Panc1 (cell line): ENCODE results near the gene UNC45B. TPM values are rescaled to one million over a fixed set of nuclear protein-coding genes. Genes with fewer than 3 reads are reported as not detected.

Experiments used
- ATAC-seq: fragments of 200-7000 bp; cut with Tn5 transposase; 2 replicates; pipeline ENCODE4 v1.9.1; 2020; ENCODE audit warnings: mild to moderate bottlenecking, moderate library complexity
- BruUV-seq: library from RNA; stranded (reverse); fragments of 400-500 nt; replicated peaks from 2 replicates; lab custom pipeline; 2021; lab: Mats Ljungman, UMichigan
- CTCF ChIA-PET: fragments of 300-600 bp; sonication (Branson Sonifier 250); formaldehyde crosslinking; loops from one replicate; lab custom pipeline; 2022; ENCODE audit warnings: antibody characterized with exemption; lab: Charles Lee
- POLR2A ChIA-PET: fragments of 300-600 bp; sonication (Branson Sonifier 250); formaldehyde crosslinking; loops from one replicate; lab custom pipeline; 2022; ENCODE audit warnings: antibody characterized with exemption; lab: Charles Lee
- DNase-seq: peaks from one replicate; pipeline ENCODE4 v3.0.0-alpha.2; 2010; ENCODE audit warnings: low read depth, low spot score
- H3K27ac ChIP-seq: 2 replicates; pipeline ENCODE4 v1.5.1; 2011; ENCODE audit warnings: mild to moderate bottlenecking, low read length, inconsistent platforms
- H3K27me3 ChIP-seq: fragments of 200-500 bp; sonication (Bioruptor generic); 2 replicates; pipeline ENCODE4 v1.6.0; 2014; ENCODE audit warnings: low read length, inconsistent platforms; ENCODE audit not compliant: control insufficient read depth, insufficient read depth
- H3K36me3 ChIP-seq: fragments of 200-500 bp; sonication (Bioruptor generic); 2 replicates; pipeline ENCODE4 v1.5.1; 2014; ENCODE audit warnings: inconsistent platforms, mild to moderate bottlenecking, low read length, moderate library complexity; ENCODE audit not compliant: control insufficient read depth, insufficient read depth
- H3K4me1 ChIP-seq: 2 replicates; pipeline ENCODE4 v1.5.1; 2011; ENCODE audit warnings: inconsistent platforms, mild to moderate bottlenecking, low read length, moderate library complexity; ENCODE audit not compliant: control insufficient read depth, insufficient read depth
- H3K4me3 ChIP-seq, 2 experiments: 2 replicates each; pipeline ENCODE4 v1.5.1; 2011 to 2012; ENCODE audit warnings: low read depth in 2 of 2, low read length in 2 of 2, mild to moderate bottlenecking in 2 of 2, inconsistent platforms in 1 of 2, moderate library complexity in 1 of 2
- H3K9me3 ChIP-seq: fragments of 200-500 bp; sonication (Bioruptor generic); 2 replicates; pipeline ENCODE4 v1.5.1; 2014; ENCODE audit warnings: low read depth, mild to moderate bottlenecking, inconsistent platforms, low read length, moderate library complexity; ENCODE audit not compliant: control insufficient read depth, insufficient read depth
- POLR2AphosphoS5 ChIP-seq: IDR thresholded peaks from 2 replicates; pipeline ENCODE4 v1.6.1; 2012; ENCODE audit warnings: mild to moderate bottlenecking, low read depth, low read length, moderate library complexity
- REST ChIP-seq, 2 experiments: IDR thresholded peaks; 2 replicates each; pipeline ENCODE4 v1.6.1; 2011 to 2012; ENCODE audit warnings: low read depth in 2 of 2, control low read depth in 1 of 2, low read length in 1 of 2, mild to moderate bottlenecking in 1 of 2, moderate library complexity in 1 of 2; ENCODE audit not compliant: insufficient read depth in 1 of 2
- SIN3A ChIP-seq: IDR thresholded peaks from 2 replicates; pipeline ENCODE4 v1.6.1; 2012; ENCODE audit warnings: low read depth, mild to moderate bottlenecking, low read length, moderate library complexity, borderline replicate concordance; ENCODE audit not compliant: insufficient read depth
- TCF7L2 ChIP-seq: IDR thresholded peaks from 2 replicates; pipeline ENCODE4 v1.6.1; 2011; ENCODE audit warnings: mild to moderate bottlenecking, low read depth, low read length, inconsistent platforms
- in situ Hi-C: cut with HindIII; loops from 2 replicates; pipeline ENCODE4 v1.10.0; 2016; ENCODE audit warnings: low sequenced_read_pairs, low pct_unique_long_range_greater_than_20kb
- intact Hi-C: fragments of 100-400 bp; cut with micrococcal nuclease; formaldehyde crosslinking; loops from one replicate; pipeline ENCODE4 v1.10.0; 2022; ENCODE audit not compliant: unreplicated experiment
- total RNA-seq: library from RNA; stranded (reverse); gene quantifications from one replicate; pipeline ENCODE4 v1.2.1, GENCODE V29; 2021; ENCODE audit not compliant: unreplicated experiment
- TF ChIP-seq, protein P1 (sequence below): fragments of 450-650 bp; IDR thresholded peaks from 2 replicates; pipeline ENCODE4 v1.5.1; 2017; ENCODE audit warnings: mild to moderate bottlenecking

Gene UNC45B
- total RNA-seq, 1 experiment from 2014 or later, result not detected

- H3K27me3 ChIP-seq, result peaks cover 4% of the 10 kb centered on the region; the same call in 1 of the 2 replicates
- no peak overlapping the region for H3K4me3 ChIP-seq
- CTCF ChIA-PET, result no interaction called here
- H3K9me3 ChIP-seq, result no peaks in the 10 kb centered on the region
- DNase-seq (no peak), ATAC-seq (no peak)
- POLR2A ChIA-PET, result no interaction called here
- no peaks in the 10 kb centered on the region for H3K36me3 ChIP-seq
- TF ChIP-seq, protein P1, sequence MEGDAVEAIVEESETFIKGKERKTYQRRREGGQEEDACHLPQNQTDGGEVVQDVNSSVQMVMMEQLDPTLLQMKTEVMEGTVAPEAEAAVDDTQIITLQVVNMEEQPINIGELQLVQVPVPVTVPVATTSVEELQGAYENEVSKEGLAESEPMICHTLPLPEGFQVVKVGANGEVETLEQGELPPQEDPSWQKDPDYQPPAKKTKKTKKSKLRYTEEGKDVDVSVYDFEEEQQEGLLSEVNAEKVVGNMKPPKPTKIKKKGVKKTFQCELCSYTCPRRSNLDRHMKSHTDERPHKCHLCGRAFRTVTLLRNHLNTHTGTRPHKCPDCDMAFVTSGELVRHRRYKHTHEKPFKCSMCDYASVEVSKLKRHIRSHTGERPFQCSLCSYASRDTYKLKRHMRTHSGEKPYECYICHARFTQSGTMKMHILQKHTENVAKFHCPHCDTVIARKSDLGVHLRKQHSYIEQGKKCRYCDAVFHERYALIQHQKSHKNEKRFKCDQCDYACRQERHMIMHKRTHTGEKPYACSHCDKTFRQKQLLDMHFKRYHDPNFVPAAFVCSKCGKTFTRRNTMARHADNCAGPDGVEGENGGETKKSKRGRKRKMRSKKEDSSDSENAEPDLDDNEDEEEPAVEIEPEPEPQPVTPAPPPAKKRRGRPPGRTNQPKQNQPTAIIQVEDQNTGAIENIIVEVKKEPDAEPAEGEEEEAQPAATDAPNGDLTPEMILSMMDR, result no peak
- TF ChIP-seq POLR2AphosphoS5 (no peak), TCF7L2 (no peak), REST (IDR thresholded peaks at IDR 0.05; ENCODE audit: insufficient read depth in 1 of 2, low read depth in 2 of 2, low read length in 1 of 2) (no peak), SIN3A (no peak)
- H3K27ac ChIP-seq, result no peak overlapping the region
- intact Hi-C loops (no loop called here), in situ Hi-C loops (no loop called here)
- no TSS peak for BruUV-seq
- H3K4me1 ChIP-seq, result peaks cover 3% of the 10 kb centered on the region; the same call in 1 of the 2 replicates
Observed at GRCh38 chr17:35236821-35237220, 89.2 kb downstream of the UNC45B start.

DNA sequence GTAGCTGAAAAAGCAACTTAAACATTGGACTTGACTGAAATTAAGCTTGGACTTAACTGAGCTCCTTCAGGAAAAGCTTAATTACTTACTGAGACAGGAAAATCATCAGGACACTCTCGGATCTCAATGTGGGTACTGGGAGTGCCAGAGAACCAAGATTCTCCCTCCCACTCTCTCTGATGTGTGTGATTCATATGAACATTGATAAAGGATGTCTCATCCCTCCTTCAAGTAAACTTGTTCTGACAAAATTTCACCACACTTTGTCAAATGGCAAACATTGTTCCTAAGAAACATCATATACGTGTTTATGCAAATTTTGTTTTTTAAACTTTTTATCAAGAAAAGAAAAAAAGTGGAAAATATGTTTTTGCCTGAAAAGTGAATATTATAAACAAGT, 91.2 kb downstream of the UNC45B start:
- DNase-seq, result no peak
- intact Hi-C loops, result no loop called here

More for the DNA sequence above, 91.2 kb downstream of the UNC45B start:
- Histone ChIP-seq H3K27ac (no peak overlapping the region), H3K4me1 (peaks cover 11% of the 10 kb centered on the region), H3K27me3 (peaks cover 4% of the 10 kb centered on the region; the same call in 1 of the 2 replicates), H3K36me3 (no peaks in the 10 kb centered on the region), H3K4me3 (no peak overlapping the region), H3K9me3 (no peaks in the 10 kb centered on the region)
- in situ Hi-C loops, result no loop called here
- TF ChIP-seq TCF7L2, result no peak
- TF ChIP-seq REST (IDR thresholded peaks at IDR 0.05; ENCODE audit: insufficient read depth in 1 of 2, low read depth in 2 of 2, low read length in 1 of 2), result no peak
- TF ChIP-seq POLR2AphosphoS5, result no peak
- no peak for TF ChIP-seq SIN3A
- TF ChIP-seq, protein P1, result no peak
- POLR2A ChIA-PET, result no interaction called here
- no peak for ATAC-seq
- CTCF ChIA-PET, result no interaction called here
- no TSS peak for BruUV-seq
